Measurements from ENCODE around the gene MAML3.

Gene MAML3

DNA sequence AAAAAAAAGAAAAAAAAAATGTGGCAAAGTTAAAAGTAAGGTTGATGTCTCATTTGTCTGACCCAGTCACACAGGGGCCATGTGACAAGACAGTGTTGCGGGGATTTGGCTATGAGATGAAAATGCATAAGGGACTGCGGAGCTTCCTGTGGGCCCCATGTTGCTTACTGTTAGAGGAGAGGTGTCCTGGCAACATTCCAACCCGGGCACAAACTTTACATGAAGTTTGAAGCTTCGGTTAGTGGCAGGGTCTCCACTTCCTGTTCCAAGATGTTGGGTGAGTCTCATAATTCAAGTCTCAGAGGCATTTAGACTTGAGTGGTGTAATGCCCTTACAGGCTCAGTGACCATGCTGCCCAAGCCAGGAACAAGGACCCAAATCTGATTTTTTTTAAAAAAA lies 111.3 kb downstream of the MAML3 start:
- no peak overlapping the region for H3K4me3 ChIP-seq (replicated peaks; ENCODE audit: low read depth, low read length)
- TF ChIP-seq, protein P1, sequence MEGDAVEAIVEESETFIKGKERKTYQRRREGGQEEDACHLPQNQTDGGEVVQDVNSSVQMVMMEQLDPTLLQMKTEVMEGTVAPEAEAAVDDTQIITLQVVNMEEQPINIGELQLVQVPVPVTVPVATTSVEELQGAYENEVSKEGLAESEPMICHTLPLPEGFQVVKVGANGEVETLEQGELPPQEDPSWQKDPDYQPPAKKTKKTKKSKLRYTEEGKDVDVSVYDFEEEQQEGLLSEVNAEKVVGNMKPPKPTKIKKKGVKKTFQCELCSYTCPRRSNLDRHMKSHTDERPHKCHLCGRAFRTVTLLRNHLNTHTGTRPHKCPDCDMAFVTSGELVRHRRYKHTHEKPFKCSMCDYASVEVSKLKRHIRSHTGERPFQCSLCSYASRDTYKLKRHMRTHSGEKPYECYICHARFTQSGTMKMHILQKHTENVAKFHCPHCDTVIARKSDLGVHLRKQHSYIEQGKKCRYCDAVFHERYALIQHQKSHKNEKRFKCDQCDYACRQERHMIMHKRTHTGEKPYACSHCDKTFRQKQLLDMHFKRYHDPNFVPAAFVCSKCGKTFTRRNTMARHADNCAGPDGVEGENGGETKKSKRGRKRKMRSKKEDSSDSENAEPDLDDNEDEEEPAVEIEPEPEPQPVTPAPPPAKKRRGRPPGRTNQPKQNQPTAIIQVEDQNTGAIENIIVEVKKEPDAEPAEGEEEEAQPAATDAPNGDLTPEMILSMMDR (IDR thresholded peaks at IDR 0.05; ENCODE audit: low read depth, low read length, missing control alignments) = no peak
- no peak for DNase-seq (ENCODE audit: extremely low read depth, low read depth)

DNA sequence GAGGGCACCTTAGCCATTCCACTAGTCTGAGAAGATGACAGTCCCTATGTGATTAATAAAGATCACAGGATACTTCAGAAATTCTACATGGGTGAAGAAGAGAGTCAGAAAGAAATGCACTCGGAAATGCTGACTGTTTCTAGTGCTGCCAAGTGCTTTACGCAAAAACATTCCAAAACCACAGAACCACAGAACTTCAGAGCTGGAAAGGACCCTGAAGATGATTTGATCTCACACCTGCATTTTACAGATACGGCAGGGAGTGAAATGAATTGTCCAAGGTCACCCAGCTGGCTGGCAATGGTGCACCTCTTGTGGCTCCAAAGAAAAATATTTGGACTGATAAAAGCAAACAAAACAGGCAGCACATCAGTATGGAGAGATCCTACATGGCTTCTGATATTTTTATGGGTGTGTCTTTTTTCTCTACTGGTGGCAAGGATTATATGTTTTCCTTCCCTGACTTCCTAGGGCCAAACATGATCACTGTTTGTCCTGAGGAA lies 115.9 kb downstream of the MAML3 start:
- H3K4me3 ChIP-seq (replicated peaks; ENCODE audit: low read depth, low read length) = no peak overlapping the region

DNA sequence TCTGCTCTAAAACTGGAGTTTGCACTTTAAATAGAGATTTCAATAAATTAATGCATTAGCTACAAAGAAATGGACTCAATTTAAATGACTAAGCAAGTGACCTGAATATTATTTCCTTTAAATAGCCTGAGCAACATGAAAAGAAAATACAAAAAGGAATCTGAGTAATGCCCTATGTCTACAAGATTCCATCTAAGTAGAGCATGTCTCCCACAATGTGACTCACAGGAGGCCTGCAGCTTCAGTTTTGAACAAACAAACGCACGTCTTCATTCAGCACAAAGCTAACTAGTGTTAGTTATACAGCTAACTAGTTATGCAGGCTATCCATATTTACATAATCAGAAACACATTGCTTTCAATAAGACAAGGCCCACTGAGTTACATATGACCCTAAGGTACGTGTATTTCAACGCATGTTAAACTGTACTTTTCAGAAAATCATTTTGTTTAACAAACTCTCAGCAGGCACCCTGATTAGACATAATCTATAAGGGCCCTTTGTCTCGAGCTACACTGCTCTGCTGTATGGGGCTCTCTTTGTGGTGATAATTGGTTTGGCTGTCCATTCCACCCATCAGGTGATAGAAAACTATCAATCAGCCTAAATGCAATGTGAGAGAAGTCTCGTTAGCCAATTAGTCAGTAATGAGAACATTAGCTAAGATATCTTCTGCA lies 116.5 kb downstream of the MAML3 start:
- no peak for DNase-seq (ENCODE audit: extremely low read depth, low read depth)
- no peak overlapping the region for H3K4me3 ChIP-seq (replicated peaks; ENCODE audit: low read depth, low read length)
- TF ChIP-seq, protein P1 (IDR thresholded peaks at IDR 0.05; ENCODE audit: low read depth, low read length, missing control alignments) = no peak

More for the DNA sequence above, 115.9 kb downstream of the MAML3 start:
- TF ChIP-seq, protein P1 (IDR thresholded peaks at IDR 0.05; ENCODE audit: low read depth, low read length, missing control alignments) = no peak
- no peak for DNase-seq (ENCODE audit: extremely low read depth, low read depth)

DNA sequence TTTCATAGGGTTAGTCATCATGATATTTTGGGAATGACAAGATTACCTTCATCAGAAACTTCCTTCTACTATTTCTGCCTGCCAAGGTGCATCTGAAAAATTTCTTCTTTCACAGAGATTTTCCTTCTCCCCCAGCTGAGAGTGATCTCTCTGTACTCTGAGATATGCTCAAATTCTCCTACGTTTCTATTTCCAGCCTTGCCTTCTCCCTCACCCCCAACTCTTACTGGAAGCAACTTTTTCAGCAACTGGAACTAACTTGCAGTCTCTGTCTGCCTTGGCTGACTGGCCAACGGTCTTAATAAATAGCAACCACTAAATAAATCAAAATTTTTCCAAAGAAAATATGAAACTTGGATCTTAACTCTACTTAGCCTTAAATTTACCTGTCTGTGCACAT lies 122.3 kb downstream of the MAML3 start:
- TF ChIP-seq, protein P1 (IDR thresholded peaks at IDR 0.05; ENCODE audit: low read depth, low read length, missing control alignments) = no peak
- DNase-seq (ENCODE audit: extremely low read depth, low read depth) = no peak
- no peak overlapping the region for H3K4me3 ChIP-seq (replicated peaks; ENCODE audit: low read depth, low read length)

DNA sequence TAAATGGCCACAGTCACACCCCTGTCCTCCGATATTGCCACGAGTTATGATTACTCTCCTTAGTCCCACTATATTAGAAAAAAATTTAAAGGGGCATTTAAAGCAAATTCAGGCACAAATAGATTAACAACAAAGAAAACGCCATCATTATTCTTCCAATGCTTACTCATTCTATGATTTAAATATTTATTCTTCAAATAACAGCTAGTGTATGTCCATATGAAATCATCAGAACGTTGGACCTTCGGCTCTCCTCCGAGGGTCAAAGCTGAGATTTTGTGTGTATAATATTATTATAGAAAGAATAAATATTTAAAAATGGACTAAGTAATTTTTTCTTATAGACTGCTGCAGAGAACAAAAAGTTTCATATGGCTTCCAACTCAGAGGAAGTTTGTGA lies 122.9 kb downstream of the MAML3 start:
- DNase-seq (ENCODE audit: extremely low read depth, low read depth) = no peak
- H3K4me3 ChIP-seq (replicated peaks; ENCODE audit: low read depth, low read length) = no peak overlapping the region
- TF ChIP-seq, protein P1 (IDR thresholded peaks at IDR 0.05; ENCODE audit: low read depth, low read length, missing control alignments) = no peak

DNA sequence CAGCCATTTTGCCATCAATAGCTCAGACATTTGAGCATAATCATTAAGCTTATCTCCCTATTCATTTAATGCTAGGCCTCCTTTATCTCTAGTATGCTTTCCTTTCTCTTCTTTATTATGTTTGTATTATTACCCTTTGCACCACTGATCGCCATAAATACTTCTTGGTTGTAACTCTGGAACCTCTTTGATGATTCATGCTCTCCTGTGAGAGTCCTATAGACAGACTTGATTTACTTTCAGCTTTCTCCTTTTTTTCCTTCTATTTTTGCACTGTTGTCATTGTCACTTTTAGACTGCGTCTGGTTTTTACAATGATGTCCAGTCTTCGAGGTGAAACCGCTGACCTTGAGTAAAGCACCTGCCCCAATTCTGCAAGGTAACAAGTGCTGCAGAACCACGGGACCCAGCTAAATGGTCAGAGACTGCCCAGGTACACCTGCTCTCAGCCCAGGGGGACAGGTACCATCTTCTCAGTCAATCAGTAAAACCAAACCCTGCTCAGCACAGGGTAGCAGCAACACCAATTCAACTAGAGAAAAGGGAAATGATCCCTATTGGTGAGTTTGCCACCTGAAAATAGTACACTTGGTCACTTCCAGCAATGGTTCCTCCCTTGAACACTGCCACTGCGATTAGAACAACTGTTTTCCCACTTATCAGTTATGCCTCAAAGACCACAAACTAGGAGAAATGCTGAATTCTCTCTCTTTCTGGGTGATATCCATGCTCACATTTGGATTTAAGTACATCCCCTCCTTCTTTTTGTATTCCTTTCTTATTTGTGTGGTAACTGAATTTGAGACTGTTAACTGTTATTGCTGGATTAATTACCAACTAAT lies 125.1 kb downstream of the MAML3 start:
- H3K4me3 ChIP-seq (replicated peaks; ENCODE audit: low read depth, low read length) = no peak overlapping the region
- no peak for DNase-seq (ENCODE audit: extremely low read depth, low read depth)
- TF ChIP-seq, protein P1 (IDR thresholded peaks at IDR 0.05; ENCODE audit: low read depth, low read length, missing control alignments) = no peak

Measured in HFF-Myc (cell line).